ENCODE measurements around the gene CHMP4A.

The CHMP4A gene

GRCh38 chr14:24194873-24195185, 18.5 kb downstream of the CHMP4A start:
- DNase-seq: no peak

GRCh38 chr14:24194186-24194872, 19.0 kb downstream of the CHMP4A start:
- no peak for DNase-seq

- DNase-seq: no peak
These were observed 20.4 kb downstream of the CHMP4A start for GRCh38 chr14:24192933-24193332.

GRCh38 chr14:24190416-24190815, 22.9 kb downstream of the CHMP4A start:
- DNase-seq: no peak

GRCh38 chr14:24189460-24189859, 23.8 kb downstream of the CHMP4A start:
- no peak for DNase-seq

- no peak for DNase-seq
These were observed 24.3 kb downstream of the CHMP4A start for GRCh38 chr14:24189059-24189375.

- DNase-seq: peak; percentile 99
These were observed 24.8 kb downstream of the CHMP4A start, which contains the start of gene IPO4 for GRCh38 chr14:24188251-24189058. IPO4 (minus strand) TSS chr14:24188816; CDS start chr14:24188787, 29 bp downstream.

- DNase-seq: no peak
These were observed 25.8 kb downstream of the CHMP4A start for GRCh38 chr14:24187539-24187915.

GRCh38 chr14:24186831-24187538, 26.3 kb downstream of the CHMP4A start:
- no peak for DNase-seq

GRCh38 chr14:24185741-24186140, 27.5 kb downstream of the CHMP4A start:
- no peak for DNase-seq

- no peak for DNase-seq
These were observed 28.3 kb downstream of the CHMP4A start for GRCh38 chr14:24185026-24185425.

GRCh38 chr14:24184104-24184970, 29.0 kb downstream of the CHMP4A start:
- no peak for DNase-seq

GRCh38 chr14:24183014-24183481, 30.2 kb downstream of the CHMP4A start:
- DNase-seq: no peak

GRCh38 chr14:24182110-24182882, 31.0 kb downstream of the CHMP4A start:
- DNase-seq: no peak

GRCh38 chr14:24181371-24182077, 31.8 kb downstream of the CHMP4A start:
- no peak for DNase-seq

- peak; percentile 58 for DNase-seq
These were observed 33.1 kb downstream of the CHMP4A start for GRCh38 chr14:24179961-24180796.

GRCh38 chr14:24179294-24179960, 33.9 kb downstream of the CHMP4A start:
- DNase-seq: peak; percentile 43

- no peak for DNase-seq
These were observed 34.7 kb downstream of the CHMP4A start for GRCh38 chr14:24178399-24179178.

GRCh38 chr14:24177891-24178290, 35.4 kb downstream of the CHMP4A start:
- no peak for DNase-seq
